HEK293 (cell line): ENCODE results near the gene ACTG1.

Experiments
- CTCF ChIA-PET: fragments of 350-600 bp; formaldehyde crosslinking; extraction: SDS; loops from one replicate; lab custom pipeline; 2021; ENCODE audit warnings: antibody characterized with exemption; lab: Yijun Ruan, JAX
- POLR2A ChIA-PET: fragments of 300-600 bp; formaldehyde crosslinking; extraction: SDS; loops from one replicate; lab custom pipeline; 2020; ENCODE audit warnings: antibody characterized with exemption, inconsistent platforms; lab: Yijun Ruan, JAX
- H3K27ac ChIP-seq: fragments of 200-500 bp; sonication (Bioruptor generic); 2 replicates; pipeline ENCODE4 v1.5.1; 2014; ENCODE audit warnings: low read depth, low read length, control low read depth, inconsistent platforms; ENCODE audit errors: extremely low read depth
- H3K36me3 ChIP-seq, 2 experiments: fragments of 200-500 bp in 1 of 2; sonication (Bioruptor generic) in 1 of 2; 1 replicate in 1 of 2; 2 replicates in 1 of 2; pipeline ENCODE4 v1.5.1; 2014 to 2017; ENCODE audit warnings: inconsistent platforms in 2 of 2, low read length in 2 of 2; ENCODE audit not compliant: control insufficient read depth in 2 of 2, insufficient read depth in 1 of 2
- H3K4me1 ChIP-seq: fragments of 200-500 bp; sonication (Bioruptor generic); 2 replicates; pipeline ENCODE4 v1.5.1; 2014; ENCODE audit warnings: mild to moderate bottlenecking, low read length, inconsistent platforms; ENCODE audit not compliant: control insufficient read depth, insufficient read depth
- H3K4me3 ChIP-seq: 2 replicates; pipeline ENCODE4 v1.5.1; 2011; ENCODE audit warnings: low read depth, mild to moderate bottlenecking, control low read depth, low read length, moderate library complexity
- H3K9me3 ChIP-seq: fragments of 200-500 bp; sonication (Bioruptor generic); 2 replicates; pipeline ENCODE4 v1.5.1; 2014; ENCODE audit warnings: low read depth, low read length, inconsistent platforms; ENCODE audit not compliant: control insufficient read depth, insufficient read depth
- GLIS2 ChIP-seq: fragments of 450-650 bp; formaldehyde crosslinking; IDR thresholded peaks from 2 replicates; pipeline ENCODE4 v1.5.1; 2016; ENCODE audit warnings: missing biosample characterization, missing genetic modification characterization
- KLF8 ChIP-seq: fragments of 450-650 bp; formaldehyde crosslinking; IDR thresholded peaks from 2 replicates; pipeline ENCODE4 v1.5.1; 2016; ENCODE audit warnings: missing biosample characterization, missing genetic modification characterization
- REST ChIP-seq: fragments of 450-650 bp; formaldehyde crosslinking; IDR thresholded peaks from 2 replicates; pipeline ENCODE4 v1.5.1; 2016; ENCODE audit warnings: missing biosample characterization, missing genetic modification characterization
- ZBTB17 ChIP-seq: fragments of 450-650 bp; formaldehyde crosslinking; IDR thresholded peaks from 2 replicates; pipeline ENCODE4 v1.5.1; 2016; ENCODE audit warnings: missing biosample characterization, missing genetic modification characterization
- ZBTB20 ChIP-seq: fragments of 450-650 bp; formaldehyde crosslinking; IDR thresholded peaks from 2 replicates; pipeline ENCODE4 v1.5.1; 2016; ENCODE audit warnings: missing biosample characterization, missing genetic modification characterization
- ZBTB7A ChIP-seq: fragments of 450-650 bp; formaldehyde crosslinking; IDR thresholded peaks from 2 replicates; pipeline ENCODE4 v1.5.1; 2016; ENCODE audit warnings: low read depth, missing biosample characterization, missing genetic modification characterization
- ZFHX2 ChIP-seq: fragments of 450-650 bp; formaldehyde crosslinking; conservative IDR thresholded peaks from 2 replicates; pipeline ENCODE4 v1.5.1; 2016; ENCODE audit warnings: missing biosample characterization, missing genetic modification characterization
- ZNF10 ChIP-seq: fragments of 450-650 bp; formaldehyde crosslinking; IDR thresholded peaks from 2 replicates; pipeline ENCODE4 v1.5.1; 2017; ENCODE audit warnings: missing biosample characterization, missing genetic modification characterization
- ZNF121 ChIP-seq: fragments of 450-650 bp; formaldehyde crosslinking; IDR thresholded peaks from 2 replicates; pipeline ENCODE4 v1.5.1; 2016; ENCODE audit warnings: missing biosample characterization, missing genetic modification characterization
- ZNF16 ChIP-seq: fragments of 450-650 bp; formaldehyde crosslinking; IDR thresholded peaks from 2 replicates; pipeline ENCODE4 v1.5.1; 2016; ENCODE audit warnings: low read depth, missing biosample characterization, missing genetic modification characterization
- ZNF24 ChIP-seq: fragments of 450-650 bp; formaldehyde crosslinking; IDR thresholded peaks from 2 replicates; pipeline ENCODE4 v1.5.1; 2016; ENCODE audit warnings: missing biosample characterization, missing genetic modification characterization
- ZNF518A ChIP-seq: fragments of 450-650 bp; formaldehyde crosslinking; conservative IDR thresholded peaks from 2 replicates; pipeline ENCODE4 v1.5.1; 2016; ENCODE audit warnings: low read depth, missing biosample characterization, missing genetic modification characterization
- ZNF600 ChIP-seq: fragments of 450-650 bp; formaldehyde crosslinking; IDR thresholded peaks from 2 replicates; pipeline ENCODE4 v1.5.1; 2016; ENCODE audit warnings: missing biosample characterization, missing genetic modification characterization
- ZNF610 ChIP-seq: fragments of 450-650 bp; formaldehyde crosslinking; IDR thresholded peaks from 2 replicates; pipeline ENCODE4 v1.5.1; 2016; ENCODE audit warnings: missing biosample characterization, missing genetic modification characterization, borderline replicate concordance
- ZNF623 ChIP-seq: fragments of 450-650 bp; formaldehyde crosslinking; IDR thresholded peaks from 2 replicates; pipeline ENCODE4 v1.5.1; 2016; ENCODE audit warnings: missing biosample characterization, missing genetic modification characterization
- TF ChIP-seq, protein P1 (sequence below): fragments of 450-650 bp; formaldehyde crosslinking; IDR thresholded peaks from 2 replicates; pipeline ENCODE4 v1.5.1; 2017; ENCODE audit warnings: missing biosample characterization, missing genetic modification characterization
- TF ChIP-seq, protein P2 (sequence below): fragments of 450-650 bp; formaldehyde crosslinking; IDR thresholded peaks from 2 replicates; pipeline ENCODE4 v1.5.1; 2016; ENCODE audit warnings: missing biosample characterization, missing genetic modification characterization

ACTG1 gene

DNA sequence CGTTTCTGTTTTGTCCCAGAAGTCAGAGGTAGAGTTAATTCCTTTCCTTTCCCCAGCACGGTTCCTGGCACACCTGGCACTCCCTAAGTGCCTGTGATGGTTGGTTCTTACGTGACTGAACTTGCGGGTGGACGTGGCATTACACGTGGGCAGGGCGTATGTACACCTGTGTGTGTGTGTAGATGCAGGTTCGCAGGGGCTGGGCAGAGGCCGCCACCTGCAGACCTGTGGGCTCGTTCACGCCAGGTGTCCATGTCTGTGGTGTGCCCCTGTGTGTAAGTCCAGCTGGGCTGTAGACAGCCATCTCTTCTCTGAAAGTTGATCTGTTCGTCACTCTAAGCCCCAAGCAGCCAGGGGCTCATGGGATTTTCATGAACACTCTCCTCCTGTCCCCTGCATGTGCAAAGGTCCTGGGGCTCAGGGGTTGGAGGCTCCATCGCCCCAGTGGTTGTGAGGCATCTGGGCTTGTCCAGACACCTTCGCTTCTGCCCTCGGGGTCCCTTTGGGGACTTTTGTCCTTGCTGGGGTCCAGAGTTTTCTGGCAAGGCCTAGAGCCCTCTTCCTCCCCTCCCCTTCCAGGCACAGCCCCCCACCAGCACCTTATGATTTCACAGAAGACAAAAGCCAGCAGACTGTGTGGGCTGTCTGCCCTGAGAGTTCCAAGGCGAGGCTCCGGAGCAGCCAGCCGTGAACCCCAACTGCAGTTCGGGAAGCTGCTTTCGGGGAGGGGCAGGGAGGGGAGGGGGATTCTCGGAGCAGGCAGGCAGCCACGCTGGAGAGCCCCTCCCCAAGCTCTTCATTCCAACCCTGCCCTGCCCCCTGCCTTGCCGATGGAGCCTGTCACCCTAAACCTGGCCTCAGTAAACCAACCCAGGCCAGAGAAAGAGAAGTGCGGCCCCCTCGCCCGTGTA, 10.1 kb upstream of the ACTG1 start:
- Histone ChIP-seq H3K4me3 (no peak overlapping the region), H3K36me3 (no peaks in the 10 kb centered on the region), H3K4me1 (peaks cover 2% of the 10 kb centered on the region; the same call in 1 of the 2 replicates), H3K27ac (no peak overlapping the region), H3K9me3 (no peaks in the 10 kb centered on the region)
- CTCF ChIA-PET = interaction anchor here (0.6 to 1.0 kb wide), 3 partner anchors 15 to 689 kb away, joined by 3 read pairs; no protein-coding TSS in a partner anchor
- 0 out of 2 replicates have a peak, but pooled peaks have one; percentile 11 for TF ChIP-seq ZNF10 (tag by site-specific recombination)
- no peak for TF ChIP-seq ZNF600 (tag by site-specific recombination)
- no peak for TF ChIP-seq ZNF16 (tag by site-specific recombination)
- TF ChIP-seq ZNF623 (tag by site-specific recombination) = peak; percentile 99
- no peak for TF ChIP-seq REST (tag by site-specific recombination)
- TF ChIP-seq, protein P1, sequence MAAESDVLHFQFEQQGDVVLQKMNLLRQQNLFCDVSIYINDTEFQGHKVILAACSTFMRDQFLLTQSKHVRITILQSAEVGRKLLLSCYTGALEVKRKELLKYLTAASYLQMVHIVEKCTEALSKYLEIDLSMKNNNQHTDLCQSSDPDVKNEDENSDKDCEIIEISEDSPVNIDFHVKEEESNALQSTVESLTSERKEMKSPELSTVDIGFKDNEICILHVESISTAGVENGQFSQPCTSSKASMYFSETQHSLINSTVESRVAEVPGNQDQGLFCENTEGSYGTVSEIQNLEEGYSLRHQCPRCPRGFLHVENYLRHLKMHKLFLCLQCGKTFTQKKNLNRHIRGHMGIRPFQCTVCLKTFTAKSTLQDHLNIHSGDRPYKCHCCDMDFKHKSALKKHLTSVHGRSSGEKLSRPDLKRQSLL = peak; percentile 68
- POLR2A ChIA-PET = interaction anchor here (0.6 to 1.4 kb wide), 4 partner anchors 10 to 146 kb away, joined by 3 to 5 read pairs (median 4); partner anchors contain the start of gene ACTG1

GRCh38 chr17:81520021-81520901, 7.7 kb upstream of the ACTG1 start:
- peaks cover 11% of the 10 kb centered on the region for H3K4me1 ChIP-seq
- H3K9me3 ChIP-seq = no peaks in the 10 kb centered on the region
- TF ChIP-seq ZNF16 (tag by site-specific recombination) (no peak), ZNF24 (tag by site-specific recombination) (no peak), ZBTB17 (tag by site-specific recombination) (0 out of 2 replicates have a peak, but pooled peaks have one; percentile 17), ZBTB7A (tag by site-specific recombination) (no peak), ZNF610 (no peak), ZNF518A (tag by site-specific recombination) (no peak), GLIS2 (tag by site-specific recombination) (peak; percentile 48), KLF8 (tag by site-specific recombination) (0 out of 2 replicates have a peak, but pooled peaks have one; percentile 39), ZNF121 (tag by site-specific recombination) (no peak), ZBTB20 (peak; percentile 88), ZFHX2 (tag by site-specific recombination) (peak; percentile 51)
- TF ChIP-seq, protein P2, sequence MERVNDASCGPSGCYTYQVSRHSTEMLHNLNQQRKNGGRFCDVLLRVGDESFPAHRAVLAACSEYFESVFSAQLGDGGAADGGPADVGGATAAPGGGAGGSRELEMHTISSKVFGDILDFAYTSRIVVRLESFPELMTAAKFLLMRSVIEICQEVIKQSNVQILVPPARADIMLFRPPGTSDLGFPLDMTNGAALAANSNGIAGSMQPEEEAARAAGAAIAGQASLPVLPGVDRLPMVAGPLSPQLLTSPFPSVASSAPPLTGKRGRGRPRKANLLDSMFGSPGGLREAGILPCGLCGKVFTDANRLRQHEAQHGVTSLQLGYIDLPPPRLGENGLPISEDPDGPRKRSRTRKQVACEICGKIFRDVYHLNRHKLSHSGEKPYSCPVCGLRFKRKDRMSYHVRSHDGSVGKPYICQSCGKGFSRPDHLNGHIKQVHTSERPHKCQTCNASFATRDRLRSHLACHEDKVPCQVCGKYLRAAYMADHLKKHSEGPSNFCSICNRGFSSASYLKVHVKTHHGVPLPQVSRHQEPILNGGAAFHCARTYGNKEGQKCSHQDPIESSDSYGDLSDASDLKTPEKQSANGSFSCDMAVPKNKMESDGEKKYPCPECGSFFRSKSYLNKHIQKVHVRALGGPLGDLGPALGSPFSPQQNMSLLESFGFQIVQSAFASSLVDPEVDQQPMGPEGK = peak; percentile 47; the same call in 1 of the 2 replicates
- peak overlapping the region; percentile 32; the same call in 1 of the 2 replicates for H3K27ac ChIP-seq
- ChIA-PET CTCF (interaction anchor here (0.6 to 3.6 kb wide), 6 partner anchors 10 to 264 kb away, joined by 3 to 25 read pairs (median 4); partner anchors contain the start of gene FAAP100), POLR2A (interaction anchor here (1.7 to 4.4 kb wide), 4 partner anchors 9 to 81 kb away, joined by 4 to 42 read pairs (median 6); no protein-coding TSS in a partner anchor)
- peak overlapping the region; percentile 46 for H3K4me3 ChIP-seq
- no peaks in the 10 kb centered on the region for H3K36me3 ChIP-seq
